ENCODE data around the gene VAMP8.

VAMP8 gene

DNA sequence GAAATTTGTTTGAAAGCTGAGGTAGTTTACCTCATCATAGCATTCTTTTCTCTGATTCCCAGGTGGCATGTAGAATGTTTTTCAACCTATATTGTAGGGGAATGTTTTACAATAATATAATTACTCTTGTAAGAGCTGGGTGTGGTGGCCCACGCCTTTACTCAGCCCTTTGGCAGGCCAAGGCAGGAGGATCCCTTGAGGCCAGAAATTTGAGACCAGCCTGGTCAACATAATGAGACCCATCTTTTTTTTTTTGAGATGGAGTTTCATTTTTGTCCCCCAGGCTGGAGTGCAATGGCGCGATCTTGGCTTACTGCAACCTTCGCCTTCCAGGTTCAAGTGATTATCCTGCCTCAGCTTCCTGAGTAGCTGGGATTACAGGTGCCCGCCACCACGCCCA, 42.2 kb downstream of the VAMP8 start:
- DNase-seq (ENCODE audit: low read depth in 2 of 2) = no peak

DNA sequence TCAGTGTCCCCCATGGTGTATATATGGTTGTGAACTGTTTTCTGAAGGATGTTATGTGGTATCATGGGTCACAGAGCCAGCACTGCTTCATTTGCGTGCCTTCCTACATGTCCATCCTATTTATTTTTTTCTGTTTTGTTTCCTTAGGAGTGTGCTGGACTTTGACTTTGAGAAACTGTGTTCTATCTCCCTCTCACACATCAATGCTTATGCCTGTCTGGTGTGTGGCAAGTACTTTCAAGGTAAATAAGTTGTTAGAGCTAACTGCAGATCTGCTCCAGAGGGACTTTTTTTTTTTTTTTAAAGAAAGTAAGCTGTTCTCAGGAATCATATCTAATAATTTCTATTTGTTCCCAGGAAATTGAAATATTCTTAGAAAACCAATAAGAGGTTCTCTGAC, 44.0 kb downstream of the VAMP8 start:
- no peak for DNase-seq (ENCODE audit: low read depth in 2 of 2)

DNA sequence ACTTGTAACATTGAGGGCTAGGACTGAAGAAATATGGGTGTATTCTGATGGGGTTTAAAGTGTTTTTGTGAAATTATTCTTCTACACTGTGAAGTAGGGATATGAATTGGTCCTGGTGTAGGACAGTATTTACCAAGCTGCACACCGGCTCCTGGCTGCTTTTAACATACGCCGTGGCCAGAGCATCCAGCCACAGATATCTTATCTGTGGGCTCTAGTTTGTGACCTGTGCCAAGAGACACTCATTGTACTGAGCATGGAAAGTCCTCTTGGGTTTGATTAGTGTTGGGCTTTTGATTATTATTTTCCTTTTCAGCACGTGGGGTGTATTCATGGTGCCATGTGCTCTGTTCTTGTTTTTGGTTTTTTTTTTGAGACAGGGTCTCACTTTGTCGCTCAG, 46.6 kb downstream of the VAMP8 start:
- DNase-seq (ENCODE audit: low read depth in 2 of 2) = no peak

DNA sequence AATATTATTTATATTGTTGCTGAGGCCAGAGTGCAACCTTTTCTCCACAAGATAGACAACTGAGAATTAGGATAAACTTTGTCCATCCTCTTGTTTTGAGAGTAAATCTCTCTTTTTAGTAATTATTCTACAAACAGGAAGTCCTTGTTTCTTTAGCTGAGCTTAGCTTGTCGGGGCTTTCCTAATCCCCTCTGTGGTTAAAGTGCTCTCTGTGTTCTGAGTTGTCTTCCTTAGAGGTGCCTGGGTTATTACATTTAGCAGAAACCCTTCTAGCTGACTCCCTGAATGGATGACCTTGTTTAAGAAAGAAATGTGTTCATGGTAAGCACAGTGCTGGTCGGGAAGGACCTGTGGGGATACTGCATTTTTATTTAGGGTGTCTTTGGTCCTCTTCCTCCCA, 51.3 kb downstream of the VAMP8 start:
- DNase-seq (ENCODE audit: low read depth in 2 of 2) = no peak

DNA sequence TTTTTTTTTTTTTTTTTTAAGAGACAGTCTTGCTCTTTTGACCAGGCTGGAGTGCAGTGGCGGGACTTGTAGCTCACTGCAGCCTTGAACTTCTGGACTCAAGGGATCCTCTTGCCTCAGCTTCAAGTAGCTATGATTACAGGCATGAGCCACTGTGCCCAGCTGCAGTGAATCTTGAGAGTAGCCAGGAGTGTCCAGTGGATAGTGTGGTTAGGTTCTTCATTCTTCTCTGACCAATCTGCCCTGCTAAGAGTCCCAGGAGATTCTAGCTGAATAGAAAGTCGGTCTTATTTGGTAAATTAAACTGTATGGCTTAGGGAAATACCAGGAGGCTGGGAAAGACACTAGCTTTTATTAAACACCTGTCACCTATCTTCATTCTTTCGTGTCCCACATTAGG, 53.9 kb downstream of the VAMP8 start:
- no peak for DNase-seq (ENCODE audit: low read depth in 2 of 2)
